Measurements from ENCODE around the gene GALNT11. TPM values are rescaled to one million over a fixed set of nuclear protein-coding genes. Genes with fewer than 3 reads are reported as not detected.

GALNT11 gene
- total RNA-seq, 3 donors from 2014 or later = 57.1 to 65.7 (median 58.7) TPM

DNA sequence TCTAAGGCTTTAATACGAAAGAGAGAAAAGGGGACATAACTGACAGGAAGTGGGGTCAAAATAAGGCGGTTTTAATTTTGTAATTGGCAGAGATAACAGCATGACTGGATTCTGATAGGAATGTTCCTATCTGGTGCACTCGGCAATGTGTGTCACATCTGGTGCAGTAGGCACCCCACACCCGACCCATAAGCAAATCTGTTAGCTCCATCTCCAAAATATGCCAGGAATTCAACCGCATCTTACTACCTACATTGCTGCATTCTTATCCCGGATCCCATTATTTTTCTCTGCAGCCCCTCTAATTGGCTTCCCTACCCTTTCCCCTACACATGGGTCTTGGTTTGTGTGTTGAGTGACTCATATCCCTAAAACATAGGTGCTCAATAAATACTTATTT, 19.1 kb upstream of the GALNT11 start:
- Histone ChIP-seq H3K36me3 (no peaks in the 10 kb centered on the region), H3K9me3 (no peaks in the 10 kb centered on the region), H3K4me1 (no peaks in the 10 kb centered on the region), H3K27ac (no peak overlapping the region), H3K27me3 (no peaks in the 10 kb centered on the region), H3K4me3 (no peak overlapping the region)
- intact Hi-C loops (cut with DNase I; ENCODE audit: low total_unique reads) = no loop called here
- no peak for DNase-seq (ENCODE audit: low spot score in 2 of 2)
- TF ChIP-seq POLR2A (IDR thresholded peaks at IDR 0.05) = no peak
- no peak for TF ChIP-seq POLR2AphosphoS5 (IDR thresholded peaks at IDR 0.05)
- TF ChIP-seq, protein P1, sequence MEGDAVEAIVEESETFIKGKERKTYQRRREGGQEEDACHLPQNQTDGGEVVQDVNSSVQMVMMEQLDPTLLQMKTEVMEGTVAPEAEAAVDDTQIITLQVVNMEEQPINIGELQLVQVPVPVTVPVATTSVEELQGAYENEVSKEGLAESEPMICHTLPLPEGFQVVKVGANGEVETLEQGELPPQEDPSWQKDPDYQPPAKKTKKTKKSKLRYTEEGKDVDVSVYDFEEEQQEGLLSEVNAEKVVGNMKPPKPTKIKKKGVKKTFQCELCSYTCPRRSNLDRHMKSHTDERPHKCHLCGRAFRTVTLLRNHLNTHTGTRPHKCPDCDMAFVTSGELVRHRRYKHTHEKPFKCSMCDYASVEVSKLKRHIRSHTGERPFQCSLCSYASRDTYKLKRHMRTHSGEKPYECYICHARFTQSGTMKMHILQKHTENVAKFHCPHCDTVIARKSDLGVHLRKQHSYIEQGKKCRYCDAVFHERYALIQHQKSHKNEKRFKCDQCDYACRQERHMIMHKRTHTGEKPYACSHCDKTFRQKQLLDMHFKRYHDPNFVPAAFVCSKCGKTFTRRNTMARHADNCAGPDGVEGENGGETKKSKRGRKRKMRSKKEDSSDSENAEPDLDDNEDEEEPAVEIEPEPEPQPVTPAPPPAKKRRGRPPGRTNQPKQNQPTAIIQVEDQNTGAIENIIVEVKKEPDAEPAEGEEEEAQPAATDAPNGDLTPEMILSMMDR (IDR thresholded peaks at IDR 0.05) = no peak

DNA sequence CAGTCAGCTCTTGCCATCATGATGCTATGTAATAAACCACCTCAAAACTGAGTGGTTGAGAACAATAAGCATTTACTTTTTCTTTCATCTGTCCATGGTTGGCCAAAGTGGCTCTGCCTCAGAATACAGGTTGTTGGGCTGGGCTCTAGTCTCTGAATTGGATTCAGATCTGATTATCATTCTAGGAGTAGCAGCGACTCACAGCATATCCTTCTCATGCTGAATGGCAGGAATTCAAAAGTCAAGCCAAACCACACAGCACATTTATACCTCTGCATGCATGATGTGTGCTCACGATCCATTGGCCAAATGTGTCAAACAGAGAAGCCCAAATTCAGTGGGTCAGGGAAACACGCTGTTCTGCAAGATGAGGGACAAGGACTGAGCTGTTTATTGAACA, 13.6 kb upstream of the GALNT11 start:
- intact Hi-C loops (cut with DNase I; ENCODE audit: low total_unique reads) = no loop called here
- Histone ChIP-seq H3K4me1 (no peaks in the 10 kb centered on the region), H3K4me3 (no peak overlapping the region), H3K36me3 (no peaks in the 10 kb centered on the region), H3K27ac (no peak overlapping the region), H3K9me3 (no peaks in the 10 kb centered on the region), H3K27me3 (no peaks in the 10 kb centered on the region)
- TF ChIP-seq, protein P1 (IDR thresholded peaks at IDR 0.05) = no peak
- TF ChIP-seq POLR2A (IDR thresholded peaks at IDR 0.05) (no peak), POLR2AphosphoS5 (IDR thresholded peaks at IDR 0.05) (no peak)
- no peak for DNase-seq (ENCODE audit: low spot score in 2 of 2)

DNA sequence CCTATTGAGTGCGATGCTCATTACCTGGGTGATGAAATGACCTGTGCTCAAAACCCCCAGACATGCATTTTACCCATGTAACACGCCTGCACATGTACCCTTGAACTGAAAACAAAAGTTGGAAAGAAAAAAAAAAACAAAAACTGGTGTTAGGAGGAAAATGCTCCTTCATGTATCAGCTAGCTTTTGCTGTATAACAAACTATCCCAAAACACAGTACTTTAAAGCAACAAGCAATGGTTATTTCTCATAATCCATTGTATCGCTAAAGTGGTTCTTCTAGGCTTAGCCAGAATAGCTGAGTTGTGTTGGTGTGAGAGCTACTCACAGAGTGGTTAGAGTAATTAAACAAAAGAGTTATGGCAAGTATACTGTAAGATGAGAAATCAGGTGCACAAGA, 12.2 kb upstream of the GALNT11 start:
- Histone ChIP-seq H3K4me3 (no peak overlapping the region), H3K27me3 (no peaks in the 10 kb centered on the region), H3K4me1 (no peaks in the 10 kb centered on the region), H3K36me3 (no peaks in the 10 kb centered on the region), H3K9me3 (no peaks in the 10 kb centered on the region), H3K27ac (no peak overlapping the region)
- DNase-seq (ENCODE audit: low spot score in 2 of 2) = no peak
- intact Hi-C loops (cut with DNase I; ENCODE audit: low total_unique reads) = no loop called here
- TF ChIP-seq POLR2A (IDR thresholded peaks at IDR 0.05) (no peak), POLR2AphosphoS5 (IDR thresholded peaks at IDR 0.05) (no peak)
- TF ChIP-seq, protein P1 (IDR thresholded peaks at IDR 0.05) = no peak

DNA sequence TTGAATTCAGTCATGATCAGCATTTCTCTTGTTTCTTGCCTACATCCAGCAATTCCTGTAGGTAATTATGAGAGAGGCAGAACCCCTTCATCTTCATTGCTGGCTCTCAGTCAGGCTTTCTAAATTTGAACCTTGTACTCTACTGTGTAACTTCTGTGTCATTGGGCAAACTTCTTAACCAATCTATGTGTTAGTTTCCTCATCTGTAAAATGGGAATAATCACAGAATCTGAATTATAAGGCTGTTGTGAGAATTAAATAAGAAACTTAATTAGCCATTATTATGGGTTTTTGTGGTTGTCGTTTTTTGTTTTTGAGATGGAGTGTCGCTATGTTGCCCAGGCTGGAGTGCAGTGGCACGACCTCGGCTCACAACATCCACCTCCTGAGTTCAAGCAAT, 11.5 kb upstream of the GALNT11 start:
- H3K27me3 ChIP-seq = no peaks in the 10 kb centered on the region
- no peak for DNase-seq (ENCODE audit: low spot score in 2 of 2)
- H3K9me3 ChIP-seq = no peaks in the 10 kb centered on the region
- H3K27ac ChIP-seq = no peak overlapping the region
- H3K36me3 ChIP-seq = no peaks in the 10 kb centered on the region
- no peak overlapping the region for H3K4me3 ChIP-seq
- intact Hi-C loops (cut with DNase I; ENCODE audit: low total_unique reads) = no loop called here
- H3K4me1 ChIP-seq = no peaks in the 10 kb centered on the region
- TF ChIP-seq POLR2AphosphoS5 (IDR thresholded peaks at IDR 0.05) (no peak), POLR2A (IDR thresholded peaks at IDR 0.05) (no peak)
- TF ChIP-seq, protein P1 (IDR thresholded peaks at IDR 0.05) = no peak

DNA sequence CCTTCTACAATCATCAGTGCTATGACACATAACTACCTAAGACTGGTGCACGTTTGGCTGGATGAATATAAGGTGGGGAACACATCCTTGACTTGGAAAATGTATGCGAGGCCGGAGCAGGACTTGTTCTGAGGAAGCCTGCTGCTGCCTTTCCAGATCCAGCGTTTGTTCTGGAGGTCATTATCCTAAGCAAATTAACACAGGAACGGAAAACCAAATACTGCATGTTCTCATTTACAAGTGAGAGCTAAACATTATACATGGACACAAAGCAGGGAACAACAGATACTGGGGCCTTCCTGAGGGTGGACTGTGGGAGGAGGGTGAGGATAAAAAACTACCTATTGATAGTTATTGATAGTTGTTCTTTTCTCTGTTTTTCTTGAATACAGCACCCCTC, 10.8 kb upstream of the GALNT11 start:
- intact Hi-C loops (cut with DNase I; ENCODE audit: low total_unique reads) = no loop called here
- H3K9me3 ChIP-seq = no peaks in the 10 kb centered on the region

DNA sequence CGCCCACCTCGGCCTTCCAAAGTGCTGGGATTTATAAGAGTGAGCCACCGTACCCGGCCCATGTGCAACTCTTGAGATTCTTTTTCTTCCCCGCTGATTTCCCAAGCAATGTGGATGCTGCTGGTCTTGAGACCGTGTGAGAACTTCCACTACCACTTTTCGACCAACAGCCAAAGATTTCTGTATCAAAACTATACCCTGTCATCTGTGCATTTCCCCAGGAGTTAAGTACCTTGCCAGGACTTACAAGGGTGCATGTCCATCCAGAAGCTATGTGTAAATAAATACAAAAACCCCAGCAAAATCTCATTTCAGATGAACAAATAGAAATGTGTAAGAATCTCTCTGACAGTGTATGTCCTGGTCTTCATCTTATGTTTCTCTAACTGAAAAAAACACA, 9.9 kb upstream of the GALNT11 start:
- no peak overlapping the region for H3K4me3 ChIP-seq
- no peaks in the 10 kb centered on the region for H3K27me3 ChIP-seq
- H3K36me3 ChIP-seq = no peaks in the 10 kb centered on the region
- no peak for DNase-seq (ENCODE audit: low spot score in 2 of 2)
- H3K9me3 ChIP-seq = no peaks in the 10 kb centered on the region
- intact Hi-C loops (cut with DNase I; ENCODE audit: low total_unique reads) = no loop called here
- H3K27ac ChIP-seq = no peak overlapping the region
- H3K4me1 ChIP-seq = no peaks in the 10 kb centered on the region
- TF ChIP-seq, protein P1 (IDR thresholded peaks at IDR 0.05) = no peak
- TF ChIP-seq POLR2AphosphoS5 (IDR thresholded peaks at IDR 0.05) (no peak), POLR2A (IDR thresholded peaks at IDR 0.05) (no peak)

More for the DNA sequence above, 10.8 kb upstream of the GALNT11 start:
- DNase-seq (ENCODE audit: low spot score in 2 of 2) = no peak
- H3K36me3 ChIP-seq = no peaks in the 10 kb centered on the region
- TF ChIP-seq POLR2A (IDR thresholded peaks at IDR 0.05) (no peak), POLR2AphosphoS5 (IDR thresholded peaks at IDR 0.05) (no peak)
- H3K4me1 ChIP-seq = no peaks in the 10 kb centered on the region
- H3K4me3 ChIP-seq = no peak overlapping the region
- H3K27ac ChIP-seq = no peak overlapping the region
- no peaks in the 10 kb centered on the region for H3K27me3 ChIP-seq

Data from breast epithelium (tissue), 4 donors.